HG03060 (cell line): ENCODE measurements around the gene RFX2.
"Not testable (repeated sequence)": the region's sequence is repeated elsewhere in the genome, so short reads cannot be mapped to it uniquely, and the experiment has no call there.

ENCODE experiments used
- ATAC-seq: cut with Tn5 transposase; IDR thresholded peaks from one replicate; pipeline ENCODE4 v1.9.1; 2021; ENCODE audit warnings: low read depth, moderate number of reproducible peaks; ENCODE audit not compliant: unreplicated experiment

The RFX2 gene

DNA sequence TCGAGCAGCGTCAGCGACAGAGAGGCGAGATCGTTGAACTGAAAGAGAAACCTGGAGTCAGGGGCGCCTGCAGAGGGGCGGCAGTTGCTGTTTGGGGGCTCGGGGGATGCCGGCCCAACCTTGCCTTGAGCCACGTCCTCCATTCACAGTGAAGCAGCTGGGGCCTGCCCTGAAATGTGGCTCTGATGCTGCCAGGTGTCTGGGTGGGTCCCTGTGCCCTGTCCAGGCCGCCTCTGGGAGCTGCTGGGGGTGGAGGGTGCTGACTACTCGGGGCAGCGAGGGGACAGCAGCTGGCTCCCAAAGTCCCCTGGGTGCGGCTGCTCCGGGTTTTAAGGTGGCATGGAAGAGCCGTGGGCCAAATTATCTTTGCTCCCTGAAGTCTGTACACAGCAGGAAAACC is 114.7 kb downstream of the RFX2 start:
- ATAC-seq, result no peak

DNA sequence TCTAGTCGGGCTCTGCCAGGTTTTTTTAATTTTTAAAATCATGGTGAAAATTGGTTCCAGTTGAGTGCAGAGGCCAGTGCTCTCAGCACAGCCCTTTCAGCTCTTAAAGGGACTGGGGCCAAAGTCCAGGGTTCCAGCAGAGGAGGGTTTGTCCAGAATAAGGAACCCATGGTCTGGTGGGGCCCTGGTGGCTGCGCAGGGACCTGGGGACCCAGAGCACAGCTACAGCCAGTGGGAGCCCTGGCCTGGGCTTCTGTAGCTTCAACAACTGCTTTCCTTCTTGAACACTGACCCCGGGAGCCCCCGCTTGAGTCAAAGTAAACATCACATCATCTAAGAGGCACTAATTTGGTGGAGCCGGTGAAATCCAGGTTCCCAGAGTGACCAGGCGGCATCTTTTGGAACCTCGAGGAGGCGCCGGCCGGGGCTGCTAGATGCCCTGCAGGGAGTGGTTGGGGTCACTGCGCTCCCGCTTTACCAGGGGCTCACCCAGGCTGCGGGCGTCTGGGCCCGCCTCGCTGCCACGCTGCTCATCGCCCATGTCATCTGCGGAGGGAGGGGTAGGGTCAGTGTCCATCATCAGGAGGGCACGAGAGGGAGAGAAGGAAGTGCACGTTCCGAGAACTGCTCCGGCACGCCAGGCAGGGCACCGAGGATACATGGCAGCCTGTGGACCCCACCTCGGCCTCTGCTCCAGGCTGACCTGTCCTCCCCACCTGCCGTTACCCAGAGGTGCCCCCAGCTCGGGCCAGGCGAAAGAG is 115.7 kb downstream of the RFX2 start:
- no peak for ATAC-seq

DNA sequence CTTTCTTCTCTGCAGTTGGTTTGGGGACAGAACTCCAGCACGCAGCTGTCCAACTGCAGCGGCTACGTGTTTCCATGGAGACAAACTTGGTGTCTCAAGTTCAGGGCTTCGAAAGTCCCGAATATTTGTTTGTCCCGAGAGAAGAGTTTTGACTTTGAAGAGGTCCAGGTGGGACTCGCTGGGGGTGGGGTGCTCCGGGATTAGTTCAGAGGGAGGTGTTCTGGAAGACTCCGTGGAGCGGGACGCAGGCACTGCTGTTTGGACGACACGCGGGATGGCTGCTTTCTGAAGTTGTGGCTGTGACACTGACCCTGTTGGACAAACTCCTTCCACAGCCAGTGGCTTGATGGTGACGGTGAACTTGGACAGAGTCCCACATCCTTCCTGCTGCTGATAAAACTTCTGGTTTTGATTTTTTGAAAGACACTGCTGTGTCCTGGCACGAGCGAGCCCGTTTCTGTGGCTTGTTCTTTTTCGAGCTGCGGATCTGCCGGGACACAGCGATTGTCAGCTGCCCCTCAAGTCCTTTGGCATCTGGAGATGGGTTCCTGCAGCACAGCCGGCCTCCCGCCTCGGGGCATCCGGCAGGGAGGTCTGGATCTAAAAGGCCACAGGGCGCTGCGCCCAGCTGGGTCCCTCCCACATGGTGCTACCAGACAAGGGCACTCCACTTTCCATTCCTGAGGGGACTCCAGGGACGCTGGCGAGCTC is 116.5 kb downstream of the RFX2 start:
- no peak for ATAC-seq

DNA sequence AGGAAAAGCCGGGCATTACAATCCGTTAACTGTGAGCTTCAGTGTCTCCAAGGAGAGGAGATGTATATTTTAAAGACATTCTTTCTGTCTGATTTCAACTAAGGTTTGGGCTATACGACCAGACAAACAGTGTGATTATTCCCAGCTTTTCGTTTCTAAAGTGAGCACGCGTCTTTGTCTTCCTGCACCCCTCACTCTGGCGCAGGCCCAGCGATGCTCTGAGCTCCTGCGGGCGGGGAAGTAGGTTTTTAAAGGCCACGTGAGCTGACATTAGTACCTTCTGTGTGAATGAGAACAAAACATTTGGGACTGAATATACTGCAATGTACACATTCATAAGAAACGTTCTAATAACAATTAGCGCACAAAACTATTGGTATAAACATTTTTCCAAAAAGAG is 117.1 kb downstream of the RFX2 start:
- no peak for ATAC-seq

DNA sequence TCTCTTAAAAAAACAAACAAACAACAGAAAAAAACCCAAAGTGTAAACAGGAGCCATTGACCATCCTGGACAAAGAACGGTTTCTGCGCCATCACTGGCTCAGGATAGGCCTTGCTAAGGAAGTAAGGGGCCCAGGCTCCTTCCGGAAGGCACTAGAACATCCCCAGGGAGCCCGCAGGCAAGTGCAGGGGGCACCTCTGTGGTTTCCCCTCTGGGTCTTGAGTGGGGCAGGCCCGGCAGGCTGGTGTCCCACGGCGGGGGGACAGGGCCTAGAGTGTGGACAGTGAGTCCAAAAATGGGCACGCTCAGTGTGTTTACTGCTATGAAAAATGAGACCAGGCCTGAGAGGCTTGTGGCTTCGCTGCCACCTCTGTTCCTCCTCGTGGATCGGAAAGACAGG is 117.5 kb downstream of the RFX2 start:
- no peak for ATAC-seq

DNA sequence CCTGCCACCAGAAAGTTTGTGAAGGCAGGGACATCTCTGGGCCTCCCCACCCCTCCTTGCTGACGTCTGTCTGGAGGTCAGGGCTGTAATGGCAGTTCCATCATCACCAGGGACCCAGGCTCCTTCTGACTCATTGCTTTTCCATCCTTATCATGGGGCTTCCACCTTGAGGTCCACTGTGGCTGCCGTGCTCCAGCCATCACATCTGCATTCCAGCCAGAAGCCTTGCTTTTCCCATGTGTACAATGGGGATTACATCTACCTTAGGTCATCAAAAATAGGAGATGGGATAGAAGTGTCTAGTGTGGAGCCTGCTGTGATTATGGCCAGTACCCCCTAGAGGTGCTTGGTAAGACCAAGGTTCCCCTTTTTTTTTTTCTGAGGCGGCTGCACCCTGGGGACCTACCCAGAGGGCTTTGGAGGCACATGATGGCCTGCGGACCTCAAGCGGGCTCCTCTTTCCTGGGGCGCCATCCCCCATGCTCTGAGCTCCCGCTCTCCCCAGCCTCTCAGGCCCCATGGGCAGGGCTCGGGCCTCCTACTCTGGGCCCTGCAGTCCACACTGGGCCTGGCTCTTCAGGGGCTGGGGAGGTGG is 119.0 kb downstream of the RFX2 start:
- no peak for ATAC-seq

DNA sequence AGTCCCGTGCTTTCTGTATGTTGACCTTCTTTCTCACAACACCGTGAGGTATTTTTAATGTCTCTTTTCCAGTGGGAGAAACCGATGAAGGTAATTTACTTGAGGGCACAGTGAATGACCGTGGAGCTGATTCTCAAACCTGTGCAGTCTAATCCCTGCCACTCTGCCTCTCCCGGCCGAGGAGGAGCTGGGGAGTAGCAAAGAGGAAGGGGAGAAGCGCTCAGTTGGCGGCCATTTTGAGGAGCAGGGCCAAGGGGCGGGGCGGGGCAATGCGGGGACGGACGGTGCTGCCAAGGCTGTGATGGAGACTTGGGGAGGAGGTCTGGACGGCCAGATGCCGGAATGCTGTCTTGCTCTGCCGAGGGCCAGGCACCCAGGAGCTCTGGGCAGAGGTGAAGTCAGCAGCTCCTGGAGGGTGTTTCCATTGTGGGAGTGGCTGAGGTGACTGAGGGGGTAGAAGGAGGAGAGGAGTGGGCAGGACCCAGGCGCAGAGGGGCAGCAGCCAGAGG is 120.0 kb downstream of the RFX2 start:
- ATAC-seq, result no peak

DNA sequence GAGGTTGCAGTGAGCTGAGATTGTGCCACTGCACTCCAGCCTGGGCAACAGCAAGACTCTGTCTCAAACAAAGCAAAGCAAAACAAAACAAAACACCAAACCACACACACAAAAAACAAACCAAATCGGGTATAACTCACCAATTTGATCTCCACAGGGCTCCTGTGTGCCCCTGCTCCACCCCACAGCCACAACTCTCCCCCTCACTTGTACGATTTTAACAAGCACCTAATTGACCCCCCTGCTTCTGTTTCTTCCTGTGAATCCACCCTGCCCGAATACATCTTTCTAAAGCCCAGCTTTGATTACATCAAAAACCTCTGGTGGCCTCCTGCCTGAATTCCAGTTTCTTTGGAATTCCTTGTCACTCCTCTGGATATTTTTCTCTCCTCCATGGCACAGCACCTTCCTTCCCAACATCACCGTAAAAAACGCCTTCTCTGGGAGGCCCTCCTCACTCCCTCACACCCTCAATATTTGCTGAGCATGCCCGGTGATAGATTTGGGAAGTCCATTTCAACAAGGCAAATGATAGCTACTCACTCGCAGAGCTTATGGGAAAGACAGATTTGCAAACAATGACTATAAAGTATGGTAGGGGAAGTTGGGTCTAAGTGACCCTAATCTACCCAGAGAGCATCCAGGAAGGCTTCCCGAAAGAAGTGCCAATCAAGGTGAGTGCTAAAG is 120.8 kb downstream of the RFX2 start:
- no peak for ATAC-seq

DNA sequence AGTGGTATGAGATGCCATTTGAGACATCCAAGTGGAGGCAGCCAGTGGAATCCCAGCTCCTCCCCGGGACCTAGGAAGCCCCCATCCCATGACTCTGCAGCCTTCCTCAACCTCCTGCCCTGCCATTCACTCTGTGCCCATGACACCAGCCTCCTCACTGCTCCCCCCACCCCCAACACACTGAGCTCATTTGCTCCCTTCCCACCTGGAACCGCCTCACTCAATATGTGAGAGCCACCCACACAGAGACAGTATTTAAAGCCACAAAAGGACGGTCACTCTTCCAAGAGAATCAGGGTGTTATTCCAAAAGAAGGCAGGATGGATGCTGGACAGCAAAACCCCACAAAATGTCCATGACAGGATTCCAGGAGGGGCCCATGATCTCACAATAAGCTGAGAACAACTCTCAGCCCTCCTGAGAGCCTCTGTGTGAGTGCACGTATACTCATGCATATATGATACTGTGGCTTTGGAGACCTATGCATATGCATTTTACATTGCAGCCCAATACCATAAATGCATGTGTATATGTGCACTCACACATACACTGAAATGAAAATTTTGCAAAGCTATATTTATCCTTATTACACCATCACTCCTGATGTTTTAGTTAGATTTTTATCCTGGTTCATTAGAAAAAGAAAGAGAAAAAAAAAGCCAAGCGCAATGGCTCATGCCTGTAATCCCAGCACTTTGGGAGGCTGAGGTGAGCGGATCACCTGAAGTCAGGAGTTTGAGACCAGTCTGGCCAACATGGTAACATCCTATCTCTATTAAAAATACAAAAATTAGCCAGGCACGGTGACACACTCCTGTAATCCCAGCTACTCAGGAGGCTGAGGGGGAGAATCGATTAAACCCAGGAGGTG is 121.5 kb downstream of the RFX2 start:
- ATAC-seq, result no peak

DNA sequence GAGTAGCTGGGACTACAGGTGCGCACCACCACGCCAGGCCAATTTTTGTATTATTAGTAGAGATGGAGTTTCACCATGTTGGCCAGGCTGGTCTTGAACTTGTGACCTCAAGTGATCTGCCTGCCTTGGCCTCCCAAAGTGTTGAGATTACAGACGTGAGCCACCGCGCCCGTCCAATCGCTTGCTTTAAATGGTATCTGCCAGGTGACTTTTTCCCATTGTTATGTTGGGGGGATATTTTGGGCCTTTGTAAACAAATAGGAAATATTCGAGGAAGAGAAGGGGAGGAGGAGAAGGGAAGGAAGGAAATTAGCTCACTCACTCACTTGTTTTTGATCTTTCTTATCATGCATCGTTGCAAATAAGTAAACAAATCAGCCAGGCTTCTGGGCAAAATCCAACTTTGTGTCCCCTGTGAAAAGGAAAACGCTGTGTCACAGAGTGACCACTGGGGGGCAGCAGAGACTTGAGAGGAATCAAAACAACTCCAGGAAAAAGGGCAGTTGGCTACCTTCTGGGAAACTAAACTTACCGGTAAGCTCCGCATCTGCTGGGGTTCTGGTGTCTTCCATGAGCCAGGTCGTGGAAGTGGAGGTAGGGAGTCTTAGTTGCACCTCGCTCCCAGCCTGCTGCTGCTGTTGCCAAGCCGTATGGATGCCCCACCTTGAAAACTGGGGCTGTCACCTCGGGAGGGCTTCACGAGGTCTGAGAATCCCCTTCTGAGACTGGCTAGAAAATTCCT is 123.1 kb downstream of the RFX2 start:
- ATAC-seq, result no peak

DNA sequence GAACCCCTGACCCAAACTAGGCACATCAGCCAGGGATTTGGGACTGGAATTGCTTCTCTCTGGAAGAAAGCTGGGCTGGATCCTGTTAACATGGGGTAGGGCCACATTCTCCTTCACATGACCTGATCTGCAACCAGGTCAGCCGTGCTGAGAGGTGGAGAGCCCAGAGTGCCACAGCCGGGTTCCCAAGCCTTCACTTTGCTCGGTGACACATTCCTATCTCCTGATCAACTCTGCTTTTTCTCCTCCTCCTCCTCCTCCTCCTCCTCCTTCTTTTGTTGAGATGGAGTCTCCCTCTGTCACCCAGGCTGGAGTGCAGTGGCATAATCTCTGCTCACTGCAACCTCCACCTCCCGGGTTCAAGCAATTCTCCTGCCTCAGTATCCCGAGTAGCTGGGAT is 124.5 kb downstream of the RFX2 start:
- not testable (repeated sequence) for ATAC-seq

DNA sequence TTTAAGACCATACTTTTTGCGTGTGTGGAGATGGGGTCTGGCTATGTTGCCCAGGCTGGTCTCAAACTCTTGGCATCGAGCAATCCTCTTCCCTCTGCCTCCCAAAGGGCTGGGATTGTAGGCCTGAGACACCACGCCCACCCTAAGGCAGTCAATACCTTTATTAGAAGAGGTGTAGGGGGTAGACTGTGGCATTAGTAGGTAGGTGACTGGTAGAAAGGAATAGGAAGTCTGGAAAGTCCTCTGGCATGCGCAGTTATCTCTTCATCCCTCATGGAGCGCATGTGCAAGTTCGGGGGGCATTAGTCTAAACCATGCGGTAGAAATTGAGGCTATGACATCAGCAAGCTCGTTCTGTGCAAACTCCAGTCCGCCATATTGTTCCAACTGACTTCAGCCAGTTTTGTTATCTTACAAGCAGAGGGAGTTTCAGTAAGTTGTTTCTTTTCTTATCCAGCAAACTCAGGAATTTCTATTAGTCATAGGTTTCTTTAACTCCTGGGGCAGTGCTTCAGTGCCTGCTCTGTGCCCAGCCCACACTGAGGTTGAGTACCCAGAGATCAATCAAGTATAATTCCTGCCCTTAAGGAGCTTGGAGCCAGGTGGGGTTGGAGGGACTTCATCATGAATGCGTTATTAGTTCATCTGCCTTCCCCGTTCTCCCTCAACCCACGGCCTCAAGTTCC is 125.1 kb downstream of the RFX2 start:
- ATAC-seq, result no peak

DNA sequence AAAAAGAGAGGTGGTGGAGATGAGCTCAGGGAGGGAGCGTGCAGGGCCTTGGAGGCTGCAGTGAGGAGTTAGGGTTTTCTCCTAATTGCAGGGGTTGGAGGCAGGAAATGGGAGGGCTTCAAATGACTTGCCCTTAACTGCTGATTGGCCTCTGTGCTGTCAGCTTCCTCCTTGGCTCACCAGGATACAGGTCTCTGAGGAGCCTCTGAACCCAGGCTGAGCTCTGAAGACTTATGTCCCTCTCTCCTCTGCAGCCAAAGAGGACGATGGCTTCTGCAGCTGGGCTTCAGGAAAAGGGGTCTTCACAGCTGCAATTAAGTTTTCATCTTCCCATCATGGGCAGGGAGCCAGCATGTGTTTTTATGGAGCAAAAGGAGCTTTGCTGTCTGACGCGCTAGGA is 125.7 kb downstream of the RFX2 start:
- no peak for ATAC-seq

DNA sequence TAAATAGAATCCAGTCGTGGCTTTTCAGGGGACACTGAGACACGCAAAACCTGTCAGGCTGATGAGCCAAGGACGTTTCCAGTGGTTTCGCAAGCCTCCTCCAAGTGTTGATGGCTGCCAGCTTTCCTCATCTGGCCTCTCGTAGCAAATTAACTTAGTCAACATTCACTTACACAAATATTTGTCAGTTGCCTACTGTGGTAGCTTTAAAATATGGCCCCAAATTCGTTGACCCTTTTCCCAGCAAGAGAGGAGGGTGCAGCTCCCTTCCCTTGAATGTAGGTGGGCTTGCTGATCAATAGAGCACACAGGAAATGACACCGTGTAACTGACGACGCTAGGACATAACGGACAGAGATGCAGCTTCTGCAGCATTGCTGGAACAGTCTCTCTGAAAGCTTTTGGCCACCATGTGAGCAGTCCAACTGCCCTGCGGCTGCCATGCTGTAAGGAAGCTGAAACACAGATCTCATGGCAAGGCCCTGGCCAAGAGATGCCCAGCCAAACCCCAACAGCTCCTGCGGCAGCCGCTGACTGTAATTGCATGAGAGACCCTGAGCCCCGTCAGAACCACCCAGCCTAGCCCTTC is 126.8 kb downstream of the RFX2 start:
- no peak for ATAC-seq

DNA sequence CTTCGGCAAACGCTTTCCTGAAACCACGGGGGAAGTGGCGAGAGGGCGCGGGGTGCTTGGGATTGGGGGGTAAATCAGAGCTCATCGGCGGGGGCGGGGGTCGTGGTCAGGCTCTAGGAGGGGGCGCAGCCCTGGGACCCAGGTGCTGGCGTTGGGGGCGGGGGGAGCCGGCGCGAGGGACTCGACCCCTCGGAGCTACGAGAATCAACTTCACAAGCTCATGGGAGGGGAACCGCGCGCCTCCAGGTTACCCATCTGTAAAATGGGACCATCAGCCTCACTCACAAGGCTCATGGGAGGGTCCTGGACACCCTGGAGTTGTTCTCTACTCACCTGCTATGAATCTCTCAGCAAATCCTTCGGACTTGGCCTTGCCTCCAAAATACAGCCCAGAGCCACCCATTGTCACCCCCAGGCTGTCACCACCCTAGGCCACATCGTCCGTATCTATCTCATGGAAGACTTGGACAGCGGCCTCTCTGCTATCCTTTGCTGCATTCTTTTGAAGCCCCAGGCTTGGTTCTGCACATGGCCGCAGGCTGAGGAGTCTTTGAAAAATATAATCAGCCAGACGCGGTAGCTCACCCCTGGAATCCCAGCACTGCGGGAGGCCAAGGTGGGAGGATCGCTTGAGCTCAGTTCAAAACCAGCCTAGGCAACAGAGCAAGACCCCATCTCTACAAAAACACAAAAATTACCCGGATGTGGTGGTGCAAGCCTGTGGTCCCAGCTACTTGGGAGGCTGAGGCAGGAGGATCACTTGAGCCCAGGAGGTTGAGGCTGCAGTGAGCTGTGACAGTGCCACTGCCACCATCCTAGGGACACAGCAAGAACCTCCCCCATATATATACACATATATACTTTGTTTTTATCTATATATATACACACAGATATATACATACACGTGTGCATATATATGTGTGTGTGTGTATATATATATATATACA is 131.4 kb downstream of the RFX2 start:
- ATAC-seq, result no peak

DNA sequence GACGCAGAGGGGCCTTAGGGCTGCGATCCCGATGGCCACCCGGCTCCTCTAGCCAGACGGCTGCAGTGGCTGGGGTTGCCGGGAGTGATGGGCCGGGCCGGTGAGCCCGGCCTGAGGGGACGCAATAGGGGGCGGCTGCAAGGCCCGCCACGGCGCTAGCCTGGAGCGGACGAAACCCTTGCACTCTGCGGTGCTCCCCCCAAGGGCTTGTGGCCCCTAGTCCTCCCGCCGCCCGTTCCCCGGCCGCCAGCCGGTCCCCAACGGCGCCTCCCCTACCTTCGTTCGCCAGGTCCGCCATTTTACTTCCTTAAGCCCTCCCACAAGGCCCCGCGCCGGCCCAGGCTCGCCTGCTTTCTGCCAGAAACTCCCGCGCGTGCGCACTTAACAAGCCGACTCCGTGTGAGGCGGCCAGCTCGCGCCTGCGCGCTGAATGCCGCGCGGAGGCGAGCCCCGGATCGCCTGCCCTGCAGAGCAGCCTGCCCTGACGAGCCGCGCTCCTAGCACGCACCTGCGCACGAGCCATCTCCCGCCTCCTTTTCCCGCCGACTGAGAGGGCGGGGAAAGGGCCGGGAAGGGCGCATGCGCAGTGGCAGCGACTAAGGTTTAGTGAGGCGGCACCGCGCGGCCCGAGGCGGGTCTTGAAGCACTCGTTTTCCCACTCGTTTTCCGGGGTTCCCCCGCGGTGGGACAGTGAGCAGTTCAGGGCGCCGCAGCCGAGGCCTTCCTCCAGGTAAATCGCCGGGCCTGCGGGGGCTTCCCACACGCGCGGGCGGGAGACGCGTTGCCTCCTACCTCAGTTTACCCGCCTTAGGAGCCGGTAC is 132.3 kb downstream of the RFX2 start, which contains the start of gene RANBP3:
Gene RANBP3, minus strand, starts transcription at position 356 of the 821 bp plus-strand sequence. Its CDS starts 58 bp downstream, at position 298.
- peak; percentile 67 for ATAC-seq
